CD14-positive monocyte (primary cell): ENCODE results near the gene UFSP2. TPM values are rescaled to one million over a fixed set of nuclear protein-coding genes. Genes with fewer than 3 reads are reported as not detected.
A peak's percentile ranks its signal among the peaks of the same experiment; 100 is the strongest.

Experiments used
- DNase-seq, 3 donors: peaks; one replicate each; pipeline ENCODE4 v3.0.0-alpha.2; 2011 to 2022
- H2AFZ ChIP-seq: 2 replicates; pipeline ENCODE4 v1.6.0; 2012; ENCODE audit warnings: mild to moderate bottlenecking, low read depth, low read length, inconsistent platforms; ENCODE audit not compliant: insufficient read depth, poor library complexity, severe bottlenecking
- H3K27ac ChIP-seq, 2 donors: 1 replicate in 1 of 2; 2 replicates in 1 of 2; pipeline ENCODE4 v1.5.1; 2012 to 2013; ENCODE audit warnings: low read length in 2 of 2, control low read depth in 1 of 2, inconsistent platforms in 1 of 2, low read depth in 1 of 2, mild to moderate bottlenecking in 1 of 2
- H3K27me3 ChIP-seq, 2 donors: one replicate each; pipeline versions ENCODE4 v1.6.0 to v1.6.1; 2011 to 2013; ENCODE audit warnings: low read length in 2 of 2; ENCODE audit not compliant: control insufficient read depth in 2 of 2, insufficient read depth in 2 of 2
- H3K36me3 ChIP-seq, 2 donors: replicated peaks in 1 of 2; 1 replicate in 1 of 2; 2 replicates in 1 of 2; pipeline versions ENCODE4 v1.5.1 to v1.6.1; 2012 to 2013; ENCODE audit warnings: low read length in 2 of 2, control low read depth in 1 of 2, inconsistent platforms in 1 of 2, mild to moderate bottlenecking in 1 of 2; ENCODE audit not compliant: insufficient read depth in 2 of 2, control insufficient read depth in 1 of 2
- H3K4me1 ChIP-seq, 2 donors: 1 replicate in 1 of 2; 2 replicates in 1 of 2; pipeline versions ENCODE4 v1.5.1 to v1.6.1; 2012 to 2013; ENCODE audit warnings: low read length in 2 of 2, control low read depth in 1 of 2, inconsistent platforms in 1 of 2, mild to moderate bottlenecking in 1 of 2, moderate library complexity in 1 of 2; ENCODE audit not compliant: insufficient read depth in 2 of 2, control insufficient read depth in 1 of 2
- H3K4me2 ChIP-seq: replicated peaks from 2 replicates; pipeline ENCODE3; 2012; ENCODE audit warnings: low read length, moderate library complexity, mild to moderate bottlenecking; ENCODE audit not compliant: poor library complexity, severe bottlenecking; ENCODE audit errors: extremely low read depth
- H3K4me3 ChIP-seq, 3 experiments: fragments of 200-600 bp in 1 of 3; sonication (generic) in 1 of 3; replicated peaks in 1 of 3; 1 replicate in 2 of 3; 2 replicates in 1 of 3; pipeline ENCODE4 v1.5.1; 2011 to 2013; ENCODE audit warnings: low read length in 3 of 3, mild to moderate bottlenecking in 3 of 3, control low read depth in 2 of 3, low read depth in 2 of 3, inconsistent platforms in 1 of 3, moderate library complexity in 1 of 3
- H3K79me2 ChIP-seq: 2 replicates; pipeline ENCODE4 v1.6.0; 2012; ENCODE audit warnings: mild to moderate bottlenecking, control low read depth, inconsistent platforms, low read length, moderate library complexity; ENCODE audit not compliant: insufficient read depth
- H3K9ac ChIP-seq: 2 replicates; pipeline ENCODE4 v1.6.0; 2017; ENCODE audit warnings: low read length, mild to moderate bottlenecking; ENCODE audit not compliant: insufficient read depth, poor library complexity, severe bottlenecking
- H3K9me3 ChIP-seq, 2 donors: replicated peaks in 1 of 2; 1 replicate in 1 of 2; 2 replicates in 1 of 2; pipeline versions ENCODE4 v1.5.1 to v1.6.1; 2012 to 2013; ENCODE audit warnings: low read length in 2 of 2, control low read depth in 1 of 2; ENCODE audit not compliant: control insufficient read depth in 1 of 2, insufficient read depth in 1 of 2
- H4K20me1 ChIP-seq: 2 replicates; pipeline ENCODE4 v1.6.0; 2012; ENCODE audit warnings: mild to moderate bottlenecking, low read length, control low read depth, moderate library complexity; ENCODE audit not compliant: insufficient read depth
- H3K27ac Mint-ChIP-seq, 7 donors: one replicate each; pipeline ENCODE4 v1.8.0; 2020; ENCODE audit warnings: mild to moderate bottlenecking in 7 of 7, mixed read lengths in 7 of 7, moderate library complexity in 6 of 7, inconsistent platforms in 2 of 7
- H3K27me3 Mint-ChIP-seq, 3 donors: one replicate each; pipeline ENCODE4 v1.8.0; 2021 to 2022; ENCODE audit warnings: low read depth in 3 of 3, mild to moderate bottlenecking in 3 of 3, mixed read lengths in 3 of 3, moderate library complexity in 3 of 3, inconsistent platforms in 1 of 3
- H3K36me3 Mint-ChIP-seq, 2 donors: one replicate each; pipeline ENCODE4 v1.8.0; 2020; ENCODE audit warnings: mixed read lengths in 2 of 2, inconsistent platforms in 1 of 2, mild to moderate bottlenecking in 1 of 2
- H3K4me1 Mint-ChIP-seq: one replicate; pipeline ENCODE4 v1.8.0; 2020; ENCODE audit warnings: mild to moderate bottlenecking, mixed read lengths
- H3K4me3 Mint-ChIP-seq, 2 donors: one replicate each; pipeline ENCODE4 v1.8.0; 2020; ENCODE audit warnings: mild to moderate bottlenecking in 2 of 2, mixed read lengths in 2 of 2, moderate library complexity in 1 of 2
- H3K9me3 Mint-ChIP-seq, 7 donors: one replicate each; pipeline ENCODE4 v1.8.0; 2020 to 2022; ENCODE audit warnings: mixed read lengths in 7 of 7, mild to moderate bottlenecking in 6 of 7, moderate library complexity in 6 of 7, inconsistent platforms in 2 of 7
- CTCF ChIP-seq: fragments of 200-600 bp; IDR thresholded peaks from one replicate; pipeline ENCODE4 v1.8.0; 2022; ENCODE audit warnings: antibody characterized with exemption, mild to moderate bottlenecking
- WGBS: methylation state at CpG from one replicate; pipeline ENCODE4 v1.1.5; 2013; ENCODE audit warnings: missing lambda C conversion rate; ENCODE audit not compliant: insufficient coverage; 5-methylcytosine and 5-hydroxymethylcytosine counted together
- intact Hi-C, 2 donors: fragments of 100-400 bp; cut with micrococcal nuclease; formaldehyde crosslinking; loops; one replicate each; pipeline versions ENCODE4 v1.15.0 to v1.15.1; 2023
- polyA plus RNA-seq, 3 donors: library from polyadenylated mRNA; depleted of rRNA in 1 of 3; unstranded in 2 of 3; stranded (reverse) in 1 of 3; fragments of 300-500 nt in 2 of 3; fragments of >200 nt in 1 of 3; fragmentation: Illumina TruSeq in 2 of 3; gene quantifications; 1 replicate in 2 of 3; 2 replicates in 1 of 3; pipeline ENCODE4 v1.2.3, GENCODE V29; 2012 to 2021
- small RNA-seq: library from RNA; depleted of rRNA; stranded (forward); fragments of <200 nt; gene quantifications from one replicate; pipeline ENCODE3, GENCODE V24; 2012; ENCODE audit warnings: low read depth; ENCODE audit not compliant: insufficient read length

Gene UFSP2
- polyA plus RNA-seq, 3 donors: 6.8 to 23.5 (median 13.8) TPM

- Histone ChIP-seq H2AFZ (no peak overlapping the region), H3K9ac (no peak overlapping the region), H3K4me3 (no peak overlapping the region), H3K79me2 (no peaks in the 10 kb centered on the region), H3K27me3 (no peaks in the 10 kb centered on the region), H4K20me1 (no peaks in the 10 kb centered on the region), H3K4me1 (no peaks in the 10 kb centered on the region), H3K4me2 (no peak overlapping the region), H3K27ac (no peak overlapping the region), H3K36me3 (no peaks in the 10 kb centered on the region), H3K9me3 (no peaks in the 10 kb centered on the region)
- peak overlapping the region in 1 of 7 donors; percentile 26 for H3K27ac Mint-ChIP-seq
- H3K36me3 Mint-ChIP-seq: no peaks in the 10 kb centered on the region
- H3K4me3 Mint-ChIP-seq: no peak overlapping the region
- TF ChIP-seq CTCF: no peak
- H3K27me3 Mint-ChIP-seq: peaks cover 0 to 6% (median 3%) of the 10 kb centered on the region in 3 donors
- no CpG with 5 or more reads among the region's 13 CpGs for WGBS
- H3K4me1 Mint-ChIP-seq: peaks cover 3% of the 10 kb centered on the region
- peaks cover 0 to 9% (median 0%) of the 10 kb centered on the region in 7 donors for H3K9me3 Mint-ChIP-seq
- intact Hi-C loops: no loop called here
- DNase-seq: no peak
Measured at GRCh38 chr4:185351691-185352090, 74.1 kb downstream of the UFSP2 start.

Small RNA genes lying within 50 kb of the gene (small RNA-seq; reads per million reads assigned to genes)
- not detected for gene RF00019

Other genes starting within 250 kb of the UFSP2 start
- gene CFAP97, start 222.0 kb downstream of the UFSP2 start, polyA plus RNA-seq: 10 to 100 TPM in 2 of 3 donors, 1 to 10 TPM in 1; 2.7 to 16.8 (median 12.3) TPM
- under 1 TPM; 0.31 to 0.40 (median 0.36) TPM for gene SNX25, start 216.4 kb downstream of the UFSP2 start, polyA plus RNA-seq
- under 1 TPM; 0.04 to 0.10 (median 0.09) TPM for gene LRP2BP, start 30.0 kb downstream of the UFSP2 start, polyA plus RNA-seq
- gene ANKRD37, start 29.1 kb downstream of the UFSP2 start, polyA plus RNA-seq: 1 to 10 TPM; 4.2 to 6.5 (median 5.4) TPM
- not detected for gene CCDC110, start 45.8 kb upstream of the UFSP2 start, polyA plus RNA-seq
- gene PDLIM3, start 109.5 kb upstream of the UFSP2 start, polyA plus RNA-seq: not detected